Body of pancreas (tissue), 4 donors: Measurements from ENCODE around the gene SLC5A9.

Experiments used
- CTCF ChIP-seq, 7 experiments: fragments of 450-650 bp in 4 of 7; fragments of 200-600 bp in 3 of 7; sonication (generic) in 3 of 7; IDR thresholded peaks; one replicate each; pipeline ENCODE4 v1.5.1; 2016 to 2019; ENCODE audit warnings: antibody characterized with exemption in 7 of 7
- POLR2A ChIP-seq, 3 donors: fragments of 450-650 bp; IDR thresholded peaks; one replicate each; pipeline ENCODE4 v1.6.1; 2016; ENCODE audit warnings: antibody characterized with exemption in 3 of 3, mild to moderate bottlenecking in 2 of 3

DNA sequence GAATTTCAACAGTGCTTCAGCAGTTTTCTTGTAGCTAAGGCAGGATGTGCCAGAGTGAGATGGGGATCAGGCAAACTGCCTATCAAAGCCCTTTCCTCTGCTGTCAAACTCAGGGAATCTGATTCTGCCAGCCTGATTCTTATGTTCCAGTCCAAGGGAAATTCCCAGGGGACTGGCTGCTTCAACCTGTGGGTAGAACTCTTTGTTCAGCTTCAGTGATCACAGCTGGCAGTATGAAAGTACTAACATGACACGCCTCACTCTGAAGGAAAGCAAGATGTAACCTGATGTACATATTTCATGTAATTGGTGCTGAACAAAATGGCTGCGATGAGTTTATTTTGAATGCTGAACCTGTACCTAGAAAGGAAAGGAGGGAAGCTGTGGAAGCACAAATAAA, 40.1 kb upstream of the SLC5A9 start:
- TF ChIP-seq POLR2A (IDR thresholded peaks at IDR 0.05) (no peak), CTCF (IDR thresholded peaks at IDR 0.05) (no peak)
